GM18909 (cell line): Measurements from ENCODE around the gene ENTPD1.
A peak's percentile ranks its signal among the peaks of the same experiment; 100 is the strongest.

Experiments
- ATAC-seq: cut with Tn5 transposase; IDR thresholded peaks from one replicate; pipeline ENCODE4 v1.9.1; 2021; ENCODE audit warnings: mild to moderate bottlenecking; ENCODE audit not compliant: unreplicated experiment, poor library complexity

ENTPD1 gene

DNA sequence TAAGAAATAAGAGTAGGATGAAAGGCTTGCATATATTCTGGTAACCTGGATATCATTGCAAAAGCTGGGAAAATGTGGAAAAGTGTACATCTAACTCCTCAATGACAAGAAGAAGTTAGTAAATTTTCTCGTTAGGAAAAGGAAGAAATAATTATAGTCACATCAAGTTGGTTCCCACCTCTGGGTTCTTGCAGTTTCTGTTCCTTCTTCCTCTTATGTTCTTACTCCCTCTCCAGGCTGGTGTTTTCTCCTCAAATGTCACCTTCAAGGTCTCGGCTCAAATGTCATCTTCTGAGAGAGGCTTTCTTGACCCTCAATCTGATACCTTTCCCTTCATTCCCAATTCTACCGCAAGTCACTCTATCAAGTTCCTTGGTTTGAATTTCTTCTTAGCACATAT is 64.4 kb downstream of the ENTPD1 start:
- ATAC-seq: peak; percentile 41

DNA sequence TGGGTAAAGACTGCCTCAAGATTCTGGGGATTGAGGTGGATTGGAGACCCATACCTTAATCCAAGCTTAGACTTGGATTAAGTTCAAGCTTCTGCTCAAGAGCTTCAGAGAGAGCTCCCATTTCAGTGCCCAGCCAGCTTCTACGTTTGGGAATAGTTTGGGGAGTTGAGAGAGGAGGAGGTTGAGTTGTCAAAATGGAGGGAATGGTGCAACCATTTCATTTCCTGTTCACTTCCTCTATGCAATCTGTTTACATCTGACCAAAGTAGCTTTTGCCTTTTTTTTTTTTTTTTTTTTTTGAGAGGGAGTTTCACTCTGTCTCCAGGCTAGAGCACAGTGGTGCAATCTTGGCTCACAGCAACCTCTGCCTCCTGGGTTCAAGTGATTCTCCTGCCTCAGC is 65.8 kb downstream of the ENTPD1 start:
- no peak for ATAC-seq

DNA sequence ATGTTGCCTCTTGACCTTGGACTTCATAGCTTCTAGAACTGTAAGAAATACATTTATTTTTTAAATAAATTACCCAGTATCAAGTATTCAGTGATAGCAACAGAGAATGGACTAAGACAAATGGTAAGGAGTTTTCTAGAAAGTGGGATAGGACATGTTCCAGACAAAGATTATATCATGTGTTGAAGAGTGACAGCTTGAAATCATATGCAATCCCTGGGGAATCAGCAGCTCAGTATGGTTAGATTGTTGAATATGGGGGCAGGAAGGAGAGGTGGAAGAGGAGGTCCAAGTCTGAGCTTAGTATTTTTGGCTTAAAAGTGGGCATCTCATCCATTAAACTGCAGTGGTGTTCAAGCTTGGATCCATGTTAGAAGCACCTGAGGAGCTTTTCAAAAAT is 74.1 kb downstream of the ENTPD1 start:
- ATAC-seq: no peak

DNA sequence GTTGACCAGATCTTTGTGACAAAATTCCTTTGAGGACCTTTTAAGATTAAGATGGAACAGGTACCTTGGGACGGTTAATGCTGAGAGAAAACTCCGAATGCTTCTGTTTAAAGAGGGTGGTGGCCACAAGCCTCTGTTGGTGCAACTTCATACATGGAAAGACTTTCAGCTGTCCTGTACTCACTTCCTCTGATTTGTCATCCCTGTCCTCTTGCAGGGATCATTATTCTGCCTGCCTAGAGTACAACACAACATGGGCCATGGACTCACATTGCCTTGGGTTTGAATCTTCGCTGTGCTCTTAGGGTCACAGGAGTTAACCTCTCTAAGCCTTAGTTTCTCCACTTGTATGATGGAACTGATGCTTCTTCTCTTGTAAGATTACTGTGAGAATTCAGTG is 75.1 kb downstream of the ENTPD1 start:
- ATAC-seq: no peak

DNA sequence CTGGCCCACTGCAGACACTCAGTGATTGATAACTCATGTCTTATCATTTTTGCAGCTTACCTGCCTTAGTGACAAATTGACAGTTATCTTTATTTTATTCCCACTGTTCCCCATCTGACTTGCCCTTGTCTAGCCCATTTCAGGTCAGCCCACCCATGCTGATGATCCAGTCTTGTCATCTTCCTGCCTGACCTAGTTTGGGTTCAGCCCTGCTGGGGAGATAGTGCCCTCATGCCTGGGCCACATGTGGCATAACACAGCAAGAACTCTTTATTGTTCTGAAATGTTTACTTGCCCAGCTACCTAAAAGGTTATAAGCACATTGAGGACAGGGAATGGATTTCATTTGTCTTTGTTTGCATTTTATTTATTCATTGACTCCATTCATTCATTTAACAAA is 75.6 kb downstream of the ENTPD1 start:
- no peak for ATAC-seq

DNA sequence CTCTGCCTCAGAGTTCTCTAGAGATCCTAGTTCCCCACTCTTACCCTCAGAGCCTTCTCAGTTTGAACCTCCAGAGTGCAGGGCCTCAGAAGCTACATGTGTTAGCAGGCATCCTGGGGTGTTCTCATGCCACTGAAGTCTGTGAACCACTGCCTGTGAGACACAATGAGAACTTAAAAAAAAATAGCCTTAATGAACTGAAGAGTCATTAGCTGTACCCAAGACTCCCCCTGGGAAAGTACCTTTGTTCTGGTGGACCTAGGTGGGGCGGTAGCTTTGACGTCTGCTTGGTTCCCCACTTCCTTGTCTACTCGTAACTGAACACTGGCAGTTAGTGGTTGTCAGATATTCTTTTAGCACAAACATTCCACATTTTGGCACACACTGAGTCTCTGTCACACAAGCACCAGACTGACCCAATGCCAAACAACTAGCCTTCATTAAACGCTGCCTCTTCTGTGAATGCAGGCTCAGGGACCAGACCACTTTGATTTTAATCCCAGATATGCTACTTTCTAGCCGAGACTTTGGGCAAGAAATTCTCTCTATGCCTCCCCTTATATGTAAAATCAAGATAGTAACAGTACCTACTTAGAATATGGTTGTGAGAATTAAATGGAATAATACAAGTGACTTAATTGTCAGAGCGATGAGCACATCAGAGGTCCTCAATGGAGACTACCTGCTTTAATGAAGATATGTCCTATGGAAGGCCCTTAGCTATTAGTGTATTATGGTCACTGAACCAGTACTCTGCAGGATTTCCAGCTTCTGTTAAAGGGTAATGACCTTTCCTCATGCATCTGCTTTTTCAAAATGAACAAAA is 76.5 kb downstream of the ENTPD1 start:
- ATAC-seq: peak; percentile 86

DNA sequence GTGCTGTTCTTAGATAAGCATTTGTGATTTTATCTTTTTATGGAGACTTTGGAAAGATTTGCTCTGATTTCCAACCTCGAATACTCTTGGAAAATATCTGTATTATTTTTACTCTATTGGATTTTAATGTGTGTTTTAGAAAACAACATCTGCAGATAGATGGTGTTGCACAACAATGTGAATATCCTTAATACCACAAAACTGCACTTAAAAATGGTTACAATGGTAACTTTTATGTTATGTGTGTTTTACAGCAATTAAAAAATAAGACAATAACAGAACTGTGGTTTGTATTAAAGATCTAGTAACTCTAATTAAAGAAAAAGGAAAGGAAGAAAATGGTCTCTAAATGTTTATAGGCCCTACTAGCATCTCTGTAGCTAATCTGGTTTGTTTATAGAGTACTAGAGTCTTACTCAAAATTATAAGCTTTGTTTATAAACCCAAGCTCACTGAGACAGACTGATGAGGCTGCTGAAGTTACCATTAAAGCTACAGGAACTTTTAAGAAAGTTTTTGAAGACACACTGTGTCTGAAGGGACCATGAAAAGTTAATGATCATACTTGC is 77.2 kb downstream of the ENTPD1 start:
- no peak for ATAC-seq

DNA sequence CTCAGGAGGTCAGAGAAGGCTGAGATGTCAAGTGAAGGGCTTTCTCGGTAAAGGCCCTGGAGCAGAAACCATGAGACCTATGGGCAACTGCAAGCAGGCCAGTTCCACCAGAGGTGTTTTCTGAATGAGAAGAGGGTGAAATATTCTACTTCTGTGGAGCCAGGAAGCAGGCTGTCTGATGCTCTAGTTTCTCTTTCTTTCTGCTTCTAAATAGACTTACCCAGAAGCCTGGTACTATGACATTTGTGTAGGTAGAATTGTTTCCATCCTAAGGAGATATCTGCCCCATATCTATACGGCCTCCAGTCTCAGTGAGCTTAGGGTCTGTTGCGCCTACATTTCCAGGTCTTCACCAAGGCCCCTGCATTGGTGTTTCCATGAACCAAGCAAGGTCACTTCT is 78.4 kb downstream of the ENTPD1 start:
- ATAC-seq: no peak

DNA sequence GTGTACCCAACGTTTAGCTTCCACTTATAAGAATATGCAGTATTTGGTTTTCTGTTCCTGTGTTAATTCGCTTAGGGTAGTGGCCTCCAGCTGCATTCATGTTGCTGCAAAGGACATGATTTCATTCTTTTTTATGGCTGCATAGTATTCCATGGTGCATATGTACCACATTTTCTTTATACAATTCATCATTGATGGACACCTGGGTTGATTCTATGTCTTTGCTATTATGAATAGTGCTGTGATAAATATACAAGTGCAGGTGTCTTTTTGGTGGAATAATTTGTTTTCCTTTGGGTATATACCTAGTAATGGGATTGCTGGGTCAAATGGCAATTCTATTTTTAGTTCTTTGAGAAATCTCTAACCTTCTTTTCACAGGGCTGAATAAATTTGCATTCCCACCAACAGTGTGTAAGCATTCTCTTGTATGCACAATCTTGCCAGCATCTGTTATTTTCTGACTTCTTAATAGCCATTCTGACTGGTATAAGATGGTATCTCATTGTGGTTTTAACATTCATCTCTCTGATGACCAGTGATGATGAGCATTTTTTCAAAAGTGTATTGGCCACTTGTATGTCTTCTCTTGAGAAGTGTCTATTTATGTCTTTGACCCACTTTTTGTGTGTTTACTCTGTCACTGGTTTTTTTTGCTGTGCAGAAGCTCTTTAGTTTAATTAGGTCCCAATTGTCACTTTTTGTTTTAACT is 79.3 kb downstream of the ENTPD1 start:
- ATAC-seq: no peak

DNA sequence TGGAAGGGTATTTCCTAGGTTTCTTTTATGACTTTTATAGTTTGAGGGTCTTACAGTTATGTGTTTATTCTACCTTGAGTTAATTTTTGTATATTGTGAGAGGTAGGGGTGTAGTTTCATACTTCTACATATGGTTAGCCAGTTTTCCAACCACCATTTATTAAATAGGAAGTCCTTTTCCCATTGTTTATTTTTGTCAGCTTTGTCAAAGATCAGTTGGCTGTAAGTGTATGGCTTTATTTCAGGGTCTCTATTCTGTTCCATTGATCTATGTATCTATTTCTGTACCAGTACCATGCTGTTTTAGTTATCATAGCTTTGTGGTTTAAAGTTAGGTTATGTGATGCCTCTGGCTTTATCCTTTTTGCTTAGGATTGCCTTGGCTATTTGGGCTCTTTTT is 79.9 kb downstream of the ENTPD1 start:
- no peak for ATAC-seq

DNA sequence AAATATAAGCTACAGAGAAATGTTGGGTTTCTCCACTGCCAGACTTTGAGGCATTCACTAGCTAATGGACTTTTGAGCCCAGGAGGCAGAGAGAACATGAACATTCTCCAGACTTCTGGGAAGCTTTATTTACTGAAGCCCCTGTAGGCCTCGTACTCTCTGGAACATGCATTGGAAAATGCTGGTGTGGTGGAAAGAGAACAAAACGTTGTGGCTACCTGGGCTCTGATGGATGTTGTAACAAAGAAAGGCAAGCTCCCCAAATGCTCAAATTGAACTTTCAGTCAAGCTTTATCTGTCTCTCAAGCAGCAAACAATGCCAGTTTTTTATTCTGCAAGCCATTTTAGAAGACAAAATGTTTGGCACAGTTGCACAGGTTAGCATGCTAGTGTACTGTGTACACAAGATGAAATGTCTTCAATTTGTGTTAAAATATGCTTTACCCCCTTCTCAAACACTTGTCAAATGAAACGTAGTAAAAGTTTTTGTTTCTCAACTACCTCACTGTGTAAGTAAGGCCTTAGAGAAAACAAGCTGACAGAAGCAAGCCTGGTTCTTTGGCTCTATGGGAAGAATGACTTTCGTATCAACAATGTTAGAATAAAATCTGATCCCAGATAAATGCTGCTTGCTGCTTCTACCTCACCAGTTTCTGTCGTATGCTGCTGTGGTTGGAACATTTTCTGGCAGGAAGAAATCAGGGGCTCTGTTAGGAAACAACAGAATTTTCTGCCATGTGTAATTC is 80.8 kb downstream of the ENTPD1 start:
- ATAC-seq: no peak

DNA sequence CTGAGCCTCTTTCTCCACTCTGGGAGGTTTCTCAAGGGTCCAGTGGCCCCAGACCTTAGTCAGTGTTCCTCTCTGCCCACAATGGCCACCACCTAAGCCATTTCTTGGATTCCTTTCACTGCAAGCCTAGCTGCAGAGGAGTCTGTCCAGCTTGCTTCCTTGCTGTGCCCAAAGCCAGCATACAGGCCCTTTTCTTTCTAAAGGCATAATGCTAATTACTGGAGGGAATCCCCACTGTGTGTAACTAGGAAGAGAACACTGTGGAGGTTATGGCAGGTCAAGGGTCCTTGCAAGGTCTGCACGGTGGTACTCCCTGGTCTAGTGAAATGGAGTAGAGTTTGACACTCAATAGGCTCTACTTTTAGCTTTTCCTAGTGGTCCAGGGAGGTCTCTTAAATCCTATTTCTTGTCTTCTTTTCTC is 81.4 kb downstream of the ENTPD1 start:
- peak; percentile 28 for ATAC-seq

DNA sequence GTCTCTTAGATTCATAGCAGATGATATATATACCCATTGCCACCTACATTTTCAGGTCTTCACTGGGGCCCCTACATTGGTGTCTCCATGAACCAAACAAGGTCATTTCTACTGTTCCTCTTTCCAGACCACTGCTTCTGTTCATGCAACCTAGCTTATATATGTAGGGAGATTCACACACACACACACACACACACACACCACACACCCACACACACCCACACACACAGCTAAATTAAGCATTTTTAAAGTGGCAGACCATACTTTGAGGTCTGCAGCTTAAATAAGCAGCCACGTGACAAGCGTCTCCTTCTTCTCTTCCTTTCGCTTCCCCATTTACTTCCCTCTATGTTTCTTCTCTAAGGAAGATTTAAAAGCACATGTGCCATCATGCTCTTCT is 81.8 kb downstream of the ENTPD1 start:
- ATAC-seq: peak; percentile 39

DNA sequence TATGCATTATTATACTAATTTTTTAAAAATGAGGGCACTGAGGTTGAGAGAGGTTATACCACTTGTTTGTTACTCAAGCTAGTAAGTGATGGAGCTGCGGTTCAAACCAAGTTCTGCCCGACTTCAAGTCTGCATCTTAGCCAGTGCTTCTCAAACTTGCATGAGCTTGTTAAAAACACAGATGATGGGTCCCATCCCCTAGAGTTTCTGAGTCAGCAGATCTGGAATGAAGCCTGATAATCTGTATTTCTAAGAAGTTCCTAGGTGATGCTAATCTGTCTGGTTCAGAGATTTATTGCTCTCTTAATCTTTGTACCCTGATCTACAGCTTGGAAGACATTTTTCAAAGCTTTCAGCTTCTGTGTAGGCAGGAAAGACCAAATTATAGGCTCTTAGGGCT is 84.2 kb downstream of the ENTPD1 start:
- no peak for ATAC-seq

DNA sequence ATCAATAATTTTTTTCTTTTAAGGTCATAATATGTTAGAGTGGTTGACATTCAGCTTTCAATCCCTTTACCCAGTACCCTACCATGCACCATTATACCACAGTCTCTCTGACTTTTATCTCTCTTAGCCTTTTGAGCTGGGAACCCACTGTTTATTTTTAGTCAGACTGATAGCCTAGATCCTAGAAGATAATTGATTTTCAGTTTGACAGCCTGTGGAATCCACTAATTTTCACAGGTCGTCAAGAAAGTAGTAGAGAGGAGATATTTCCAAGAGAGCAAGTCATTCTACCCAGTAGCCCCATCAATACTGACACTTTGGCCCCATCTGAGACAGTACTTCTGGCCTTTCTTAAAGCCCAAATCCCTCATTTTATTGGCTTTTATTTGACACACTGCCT is 84.7 kb downstream of the ENTPD1 start:
- no peak for ATAC-seq

DNA sequence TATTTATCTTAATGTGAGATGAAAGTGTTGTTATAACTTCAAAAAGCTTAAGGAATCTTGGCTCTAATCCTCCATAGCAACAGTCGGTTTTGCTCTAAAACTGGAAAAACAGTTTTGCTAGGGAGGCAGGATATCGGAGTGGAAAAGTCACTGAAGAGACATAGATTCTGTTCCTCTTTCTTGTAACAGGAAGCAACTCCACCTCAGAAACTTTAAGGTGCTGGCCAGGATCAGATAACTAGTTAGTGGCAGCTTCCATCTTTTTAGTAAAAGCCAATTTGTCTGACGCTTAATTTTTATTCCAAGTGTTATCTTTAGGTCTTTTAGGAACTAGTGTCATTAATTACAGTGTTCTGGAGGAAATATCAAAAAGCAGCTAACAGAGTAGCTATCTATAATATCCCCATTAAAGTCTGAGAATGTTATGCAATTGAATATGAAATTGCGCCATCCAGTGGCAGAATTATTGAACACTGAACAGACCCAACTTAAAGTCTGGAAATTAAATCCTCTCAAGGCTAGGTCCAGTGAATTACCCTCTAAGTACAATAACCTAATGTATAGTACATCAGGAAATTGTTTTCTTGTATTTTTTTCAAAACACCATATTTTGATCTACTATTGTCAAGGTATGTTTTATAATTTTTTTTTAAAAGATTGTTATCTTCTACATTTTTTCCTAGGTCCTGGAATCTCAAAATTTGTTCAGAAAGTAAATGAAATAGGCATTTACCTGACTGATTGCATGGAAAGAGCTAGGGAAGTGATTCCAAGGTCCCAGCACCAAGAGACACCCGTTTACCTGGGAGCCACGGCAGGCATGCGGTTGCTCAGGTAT is 85.9 kb downstream of the ENTPD1 start:
- ATAC-seq: no peak

DNA sequence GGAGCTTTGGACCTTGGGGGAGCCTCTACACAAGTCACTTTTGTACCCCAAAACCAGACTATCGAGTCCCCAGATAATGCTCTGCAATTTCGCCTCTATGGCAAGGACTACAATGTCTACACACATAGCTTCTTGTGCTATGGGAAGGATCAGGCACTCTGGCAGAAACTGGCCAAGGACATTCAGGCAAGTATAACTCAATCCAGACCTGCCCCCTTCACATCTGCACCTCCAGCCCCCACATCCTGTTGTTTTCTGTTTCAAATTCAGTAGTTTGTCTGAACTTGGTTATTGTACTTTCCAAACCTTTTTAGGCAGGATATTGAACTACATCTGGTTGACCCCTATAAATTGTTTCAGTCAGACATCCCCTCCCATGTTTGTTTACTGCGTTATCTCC is 89.4 kb downstream of the ENTPD1 start:
- no peak for ATAC-seq

DNA sequence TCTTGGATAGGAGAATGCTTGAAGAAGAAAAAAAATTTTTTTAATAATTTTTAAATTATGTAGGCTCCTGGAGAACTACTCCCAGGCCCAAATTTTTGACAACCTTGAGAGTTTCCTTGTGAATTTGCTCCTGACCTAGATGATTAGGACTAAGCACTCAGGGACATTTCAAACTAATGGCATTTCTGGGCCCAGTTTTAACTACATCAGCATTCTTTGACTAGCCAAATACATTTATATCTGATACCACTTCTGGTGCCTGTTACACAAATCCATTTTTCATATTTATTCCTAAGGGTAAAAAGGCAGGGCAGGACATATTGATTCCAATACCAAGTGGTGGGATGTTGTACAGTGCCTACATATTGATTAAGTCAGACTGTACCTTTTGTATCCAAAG is 91.0 kb downstream of the ENTPD1 start:
- no peak for ATAC-seq

DNA sequence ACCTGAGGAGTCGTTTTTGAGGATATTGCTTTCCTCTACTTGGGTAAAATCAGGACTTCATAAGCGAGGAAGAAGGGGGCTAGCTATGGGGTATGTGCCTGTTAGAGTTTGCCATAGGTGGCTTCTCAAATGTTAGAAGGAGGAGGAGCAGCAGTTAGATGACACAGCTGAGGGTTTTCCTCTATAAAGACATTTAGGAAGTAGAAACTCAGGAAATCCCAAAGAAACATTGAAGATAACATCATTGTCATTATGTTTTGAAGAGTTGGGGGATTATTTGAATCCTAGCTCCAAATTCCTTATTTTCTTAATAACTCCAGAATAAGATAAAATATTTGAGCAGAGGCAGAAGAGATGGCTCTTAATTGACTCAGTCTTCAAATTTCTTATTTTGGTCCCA is 92.9 kb downstream of the ENTPD1 start:
- no peak for ATAC-seq

DNA sequence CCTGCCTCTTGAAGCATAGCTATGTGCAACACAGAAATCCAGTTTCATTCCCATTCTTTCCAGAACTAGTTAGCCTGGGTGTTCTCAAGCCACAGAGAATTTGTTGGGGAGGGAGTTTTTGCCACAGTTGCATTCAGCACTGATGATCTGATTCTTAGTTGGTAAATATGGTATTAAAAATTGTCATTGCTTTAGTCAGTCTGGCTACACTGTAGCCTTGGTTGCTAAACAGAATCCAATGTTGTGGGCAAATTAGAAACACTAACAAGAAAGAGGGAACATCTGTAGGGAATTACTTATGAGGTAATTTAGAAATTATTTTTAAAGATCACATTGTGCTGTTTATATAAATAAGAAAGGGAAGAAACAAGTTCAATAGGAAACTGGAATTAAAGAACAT is 94.8 kb downstream of the ENTPD1 start:
- no peak for ATAC-seq
